SIG-M5 treated with dmso at 0.1 percent for 504 hours (cell line): ENCODE data around the gene ANTXR1.

Experiments
- DNase-seq: peaks from one replicate; lab custom pipeline; 2025; ENCODE audit not compliant: unreplicated experiment; lab: John Stamatoyannopoulos, UW

ANTXR1 gene

DNA sequence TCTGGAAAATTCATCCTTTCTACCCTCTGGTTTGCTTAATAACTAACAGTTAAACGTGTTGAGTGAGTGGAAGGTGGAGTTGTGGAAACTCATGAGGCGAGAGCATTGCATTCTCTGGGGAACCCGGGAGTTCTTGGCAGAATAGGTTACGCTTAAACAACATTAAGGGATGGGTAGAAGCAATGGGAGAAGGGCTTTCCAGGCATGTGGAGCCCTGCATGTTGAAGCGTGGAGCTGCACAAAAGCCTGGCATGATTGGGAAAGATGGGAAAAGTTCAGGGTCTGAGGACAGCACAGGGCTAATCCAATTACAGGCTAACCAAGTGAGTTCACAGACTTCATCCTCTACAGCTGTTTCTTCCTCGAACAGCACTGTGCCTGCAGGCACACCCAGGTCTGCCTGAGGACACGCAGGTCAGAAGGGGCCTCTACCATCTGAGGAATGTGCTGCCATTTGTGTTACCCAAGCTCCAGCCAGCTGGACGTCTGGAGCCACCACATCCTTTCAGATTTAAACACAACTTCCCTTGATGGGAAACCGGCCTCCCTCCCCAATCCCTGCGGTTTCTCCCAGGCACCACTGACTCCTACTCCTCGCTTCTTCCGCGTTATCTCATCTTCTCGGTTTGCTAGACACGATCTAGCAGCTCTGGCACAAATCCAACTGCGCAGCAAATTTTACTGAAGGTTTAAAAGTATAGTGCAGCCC, 164.2 kb downstream of the ANTXR1 start:
- peak; percentile 72 for DNase-seq

DNA sequence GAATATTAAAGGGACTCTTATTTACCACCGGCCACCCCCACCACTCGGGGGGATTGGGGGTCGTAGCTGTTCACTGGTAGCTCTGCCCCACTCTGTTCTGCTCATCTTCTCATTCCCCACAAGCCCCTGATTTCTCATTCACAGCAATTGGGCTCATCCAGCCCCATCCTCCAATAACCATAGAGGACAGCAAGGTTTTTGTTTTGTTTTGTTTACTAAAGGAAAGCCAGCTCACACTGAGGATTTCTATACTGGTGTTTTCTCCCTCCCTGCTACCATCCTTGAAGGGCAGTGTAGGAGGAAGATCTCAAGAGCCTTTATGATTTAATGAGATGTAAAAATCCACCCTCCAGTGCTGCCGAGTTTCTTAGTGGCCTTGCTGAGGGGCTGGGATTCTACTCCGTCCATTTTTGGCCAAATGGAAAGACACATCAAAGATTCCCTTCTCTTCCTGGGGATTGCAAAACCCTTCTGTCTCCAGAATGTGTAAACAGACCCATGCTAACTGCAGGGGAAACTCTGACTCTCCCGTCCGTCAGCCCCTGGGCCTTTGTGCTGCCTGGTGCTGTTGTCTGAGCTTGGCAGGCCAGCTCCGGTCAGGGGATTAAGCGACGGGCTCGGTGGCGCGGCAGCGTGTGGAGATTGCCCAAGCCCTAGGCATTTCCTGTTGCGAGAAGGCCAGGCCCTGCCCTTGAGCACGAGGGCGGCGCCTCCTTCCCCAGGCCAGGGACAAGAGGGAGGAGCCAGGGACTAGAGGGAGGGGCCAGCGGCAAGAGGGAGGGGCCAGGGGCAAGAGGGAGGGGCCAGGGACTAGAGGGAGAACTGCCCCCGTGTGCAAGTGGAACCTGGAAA, 165.0 kb downstream of the ANTXR1 start:
- peak; percentile 87 for DNase-seq

GRCh38 chr2:69178756-69179155, 165.8 kb downstream of the ANTXR1 start:
- DNase-seq: no peak

- peak; percentile 53 for DNase-seq
These were observed 167.2 kb downstream of the ANTXR1 start for GRCh38 chr2:69180227-69180626.

DNA sequence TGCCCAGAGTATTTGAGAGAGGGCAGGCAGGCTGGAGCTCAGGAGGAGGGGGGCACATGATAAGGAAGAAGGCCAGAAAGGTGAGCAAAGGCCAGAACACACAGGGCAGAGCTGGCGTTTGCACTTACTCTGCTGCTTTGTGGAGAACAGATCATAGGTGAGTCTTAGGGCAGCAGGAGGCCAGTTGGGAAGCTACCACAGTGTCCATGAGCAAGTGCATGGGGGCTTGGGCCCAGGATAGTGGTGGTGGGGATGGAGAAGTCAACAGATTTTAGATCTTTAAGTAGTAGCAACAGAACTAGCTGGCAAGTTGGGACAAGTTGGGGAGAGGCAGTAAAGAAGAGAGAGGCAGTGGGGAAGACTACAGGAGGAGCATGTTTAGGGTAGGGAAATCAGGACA, 168.0 kb downstream of the ANTXR1 start:
- no peak for DNase-seq

DNA sequence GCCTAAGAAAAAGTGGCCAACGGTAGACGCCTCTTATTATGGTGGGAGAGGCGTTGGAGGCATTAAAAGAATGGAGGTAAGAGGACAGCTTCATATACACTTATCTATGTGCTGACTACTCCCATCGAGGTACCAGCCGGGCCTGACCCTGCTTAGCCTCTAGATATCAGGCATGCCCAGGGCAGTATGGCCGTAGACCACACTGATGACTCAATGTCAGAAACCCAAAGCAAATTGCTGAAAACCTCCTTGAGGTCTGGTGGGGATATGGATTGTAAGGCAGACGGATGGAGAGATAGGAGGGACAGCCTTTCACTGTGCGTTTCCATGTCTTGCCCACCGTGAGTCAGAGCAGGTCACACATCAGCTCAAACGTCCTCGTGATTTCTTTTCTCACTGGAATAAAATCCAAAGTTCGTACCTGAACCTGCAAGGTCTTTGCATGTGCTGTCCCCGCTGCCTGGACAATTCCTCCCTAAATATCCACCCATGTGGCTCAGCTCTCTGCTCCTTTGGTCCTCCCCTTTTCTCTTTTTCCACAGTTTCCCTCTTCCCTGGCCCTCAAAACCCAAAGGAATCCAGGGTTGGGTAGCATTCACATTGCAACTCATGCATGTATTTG, 168.9 kb downstream of the ANTXR1 start:
- DNase-seq: no peak

- DNase-seq: no peak
These were observed 170.7 kb downstream of the ANTXR1 start for GRCh38 chr2:69183659-69184058.

GRCh38 chr2:69184224-69184623, 171.2 kb downstream of the ANTXR1 start:
- DNase-seq: no peak

DNA sequence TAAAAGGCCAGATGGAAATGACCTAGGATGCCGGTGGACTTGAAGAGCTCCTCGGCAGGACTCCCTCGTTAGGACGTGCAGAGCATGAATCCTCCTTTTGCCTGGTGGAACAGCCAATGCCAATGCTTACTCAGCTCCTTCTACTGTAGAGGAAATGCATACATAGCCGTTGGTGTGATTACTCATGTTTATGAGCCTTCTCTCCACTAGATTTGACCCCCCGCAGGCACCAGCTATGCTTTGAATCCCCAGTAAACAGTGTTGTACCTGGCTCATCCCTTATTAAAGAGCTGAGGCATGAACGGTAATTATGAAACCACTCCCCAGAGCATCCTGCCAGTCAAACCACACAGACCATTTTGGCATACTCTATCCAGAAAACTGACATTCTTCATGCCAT, 172.8 kb downstream of the ANTXR1 start:
- DNase-seq: no peak

DNA sequence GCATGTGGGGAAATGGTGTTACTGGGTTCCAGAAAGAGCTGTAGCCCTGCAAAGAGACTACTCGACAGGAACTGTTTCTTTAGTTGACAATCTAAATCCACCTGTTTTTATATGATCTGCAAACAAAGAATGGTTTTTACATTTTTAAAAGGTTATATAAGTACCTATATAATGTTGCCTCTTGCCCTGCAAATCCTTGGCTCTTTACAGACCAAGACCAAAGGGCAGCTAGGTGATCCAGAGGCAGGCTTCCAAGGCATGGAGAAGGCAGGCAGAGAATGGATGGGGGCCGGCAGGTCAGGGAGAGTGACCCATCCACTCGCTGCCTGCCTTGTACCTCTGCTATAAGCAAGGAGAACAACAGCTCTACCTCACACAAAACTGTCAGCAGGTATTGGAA, 173.6 kb downstream of the ANTXR1 start:
- DNase-seq: no peak

DNA sequence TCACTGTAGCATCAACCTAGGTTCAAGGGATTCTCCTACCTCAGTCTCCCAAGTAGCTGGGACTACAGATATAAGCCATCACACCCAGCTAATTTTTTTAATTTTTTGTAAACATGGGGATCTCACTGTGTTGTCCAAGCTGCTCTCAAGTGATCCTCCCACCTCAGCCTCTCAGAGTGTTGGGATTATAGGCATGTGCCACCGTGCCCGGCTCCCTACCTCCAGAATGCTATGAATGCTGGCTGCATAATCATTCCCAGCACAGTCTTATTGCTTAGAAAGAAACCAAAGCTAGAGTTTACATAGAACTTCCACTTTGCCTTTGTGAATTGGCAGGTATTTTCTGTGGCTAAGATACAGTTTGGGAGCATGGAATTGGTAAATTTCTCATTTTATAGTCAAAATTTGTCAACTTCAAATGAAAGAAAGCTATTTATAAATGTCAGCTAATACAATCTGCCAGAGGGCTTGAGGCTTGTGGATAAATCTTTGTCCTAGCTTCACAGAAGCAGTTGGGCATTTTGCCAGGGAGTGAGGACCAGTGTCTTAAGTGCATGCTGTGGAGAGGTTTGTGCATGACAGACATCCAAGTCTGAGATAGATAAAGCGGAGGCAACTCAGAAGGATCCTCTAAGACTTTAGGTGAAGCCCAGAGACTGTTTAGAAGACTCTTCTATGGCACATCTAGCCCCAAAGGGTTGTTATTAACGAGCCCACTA, 175.4 kb downstream of the ANTXR1 start:
- no peak for DNase-seq

GRCh38 chr2:69190743-69191404, 177.9 kb downstream of the ANTXR1 start:
- no peak for DNase-seq

DNA sequence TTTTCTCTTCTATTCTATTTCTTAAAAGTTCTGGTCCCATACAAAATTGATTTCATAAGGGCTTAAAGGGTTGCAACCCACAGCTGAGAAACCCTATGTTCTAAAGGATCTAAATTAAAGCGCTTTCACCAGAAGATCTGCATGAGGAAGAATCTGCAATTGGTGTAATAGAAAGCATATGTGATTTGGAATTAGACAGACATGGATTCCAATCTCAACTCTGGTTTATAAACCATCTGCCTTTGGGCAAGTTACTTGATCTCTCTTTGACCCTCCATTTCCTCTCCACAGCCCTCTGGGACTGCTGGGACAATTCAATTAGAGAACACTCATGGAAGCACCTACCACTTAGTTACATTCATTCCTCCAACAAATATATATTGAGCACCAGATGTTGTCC, 178.7 kb downstream of the ANTXR1 start:
- no peak for DNase-seq

DNA sequence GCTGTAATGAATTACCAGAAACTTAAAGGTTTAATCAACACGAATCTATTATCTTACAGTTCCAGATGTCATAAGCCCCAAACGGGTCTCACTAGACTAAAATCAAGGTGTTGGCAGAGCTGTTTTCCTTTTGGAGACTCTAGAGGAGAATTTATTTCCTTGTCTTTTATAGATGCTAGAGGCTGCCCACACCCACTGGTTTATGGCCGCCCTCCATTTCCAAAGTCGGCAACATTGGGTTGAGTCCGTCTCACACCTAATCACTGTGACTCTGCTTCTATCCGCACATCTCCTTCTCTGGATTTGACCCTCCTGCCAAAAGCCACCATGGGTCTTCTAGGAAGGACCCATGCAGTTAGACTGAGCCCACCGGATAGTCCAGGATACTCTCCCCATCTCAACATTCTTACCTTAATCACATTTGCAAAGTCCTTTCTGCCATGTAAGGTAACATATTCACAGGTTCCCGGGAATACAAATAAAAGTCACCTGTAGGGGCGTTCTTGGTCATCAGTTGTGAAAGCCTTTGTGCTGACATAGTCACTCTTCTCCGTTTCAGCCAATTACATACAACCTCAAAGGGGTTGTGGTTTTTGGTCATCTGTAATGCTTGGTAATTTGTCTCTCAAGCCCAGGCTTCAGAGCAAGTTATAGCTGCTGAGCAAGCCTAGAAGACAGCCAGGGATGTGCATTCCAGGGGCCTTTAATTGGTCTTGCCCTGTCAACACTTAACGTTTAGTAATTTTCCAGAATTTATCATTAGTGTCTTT, 179.4 kb downstream of the ANTXR1 start:
- DNase-seq: no peak

- no peak for DNase-seq
These were observed 182.7 kb downstream of the ANTXR1 start for GRCh38 chr2:69195706-69196105.

DNA sequence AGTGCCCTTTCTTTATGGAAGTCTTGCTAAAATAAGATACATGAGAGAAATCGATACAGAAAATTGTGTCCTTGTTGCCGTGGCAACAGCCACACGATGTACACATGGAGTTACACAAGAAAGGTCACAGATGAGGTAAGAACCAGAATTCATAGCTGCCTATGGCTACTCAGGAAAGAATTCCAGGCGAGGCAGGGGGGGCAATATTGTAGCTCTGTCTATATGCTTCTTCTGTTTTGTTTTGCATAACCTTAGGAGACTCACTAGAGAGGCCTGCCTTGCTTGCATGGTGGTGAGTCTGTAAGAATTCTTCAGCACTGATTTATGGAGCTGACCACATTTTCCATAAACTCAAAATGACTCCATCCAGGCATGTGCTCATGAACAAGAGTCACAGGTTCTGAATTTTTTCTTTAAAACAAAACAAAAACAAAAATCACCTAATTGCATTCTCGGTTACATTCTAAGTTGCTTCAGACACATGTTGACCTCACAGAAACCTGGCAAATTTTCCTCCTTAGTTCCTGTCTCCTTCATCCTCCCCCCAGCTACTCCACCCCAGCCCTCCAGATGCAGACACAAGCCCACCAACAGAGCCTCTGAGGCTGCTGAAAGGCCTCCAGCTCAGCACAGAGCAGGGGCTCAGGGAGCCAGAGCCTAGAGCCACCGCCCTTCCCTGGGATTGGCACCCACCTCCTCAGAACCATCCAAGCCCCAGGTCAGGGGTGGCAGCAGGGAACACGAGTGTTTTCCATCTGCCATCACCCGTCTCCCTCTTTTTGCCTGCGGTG, 183.5 kb downstream of the ANTXR1 start:
- no peak for DNase-seq

DNA sequence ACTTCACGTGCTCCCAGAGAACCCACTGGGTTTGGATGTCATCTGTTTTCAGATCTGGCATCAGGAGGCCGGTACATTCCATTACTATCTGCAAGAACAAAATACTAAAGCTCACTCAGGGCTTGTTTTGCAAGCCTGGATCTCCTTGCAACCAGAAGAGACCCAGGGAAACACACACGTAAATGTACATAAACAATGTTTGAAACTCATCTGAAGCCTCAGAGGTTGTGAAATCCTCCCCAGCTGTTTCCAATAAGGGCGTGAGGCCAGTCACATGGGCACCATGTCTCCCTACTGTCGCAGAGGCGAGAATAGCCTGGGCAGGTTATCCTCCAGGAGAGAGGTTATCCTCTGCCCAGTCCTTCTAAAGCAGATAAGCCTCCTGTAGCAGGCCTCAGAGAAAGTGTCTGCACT, 187.1 kb downstream of the ANTXR1 start:
- no peak for DNase-seq

GRCh38 chr2:69201259-69201658, 188.3 kb downstream of the ANTXR1 start:
- DNase-seq: no peak

DNA sequence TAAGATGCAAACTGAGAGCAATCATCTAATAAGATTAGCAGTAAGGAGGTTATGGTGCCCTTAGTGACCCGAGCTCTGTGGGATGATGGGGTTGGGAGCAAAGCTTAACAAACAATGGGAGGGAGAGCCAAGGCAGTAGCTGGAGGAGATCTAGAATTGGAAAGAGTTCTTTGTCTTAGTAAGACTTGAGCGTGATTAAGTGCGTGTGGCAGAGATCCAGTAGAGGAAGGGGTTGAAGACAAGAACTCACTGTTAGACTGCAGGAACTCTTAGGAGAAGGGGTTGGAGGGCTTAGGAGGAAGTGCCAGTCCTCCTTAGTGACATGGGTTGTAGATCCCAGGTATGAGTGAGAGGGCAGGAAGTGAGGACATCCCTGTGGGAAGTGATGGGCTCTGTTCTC, 189.3 kb downstream of the ANTXR1 start:
- no peak for DNase-seq
